ENCODE data around the gene TKTL1. TPM values are rescaled to one million over a fixed set of nuclear protein-coding genes. Genes with fewer than 3 reads are reported as not detected.
"Not testable (repeated sequence)": the region's sequence is repeated elsewhere in the genome, so short reads cannot be mapped to it uniquely, and the experiment has no call there.

Gene TKTL1
- total RNA-seq, 1 donor from 2014 or later: 0.20 TPM

- TF ChIP-seq CTCF (IDR thresholded peaks at IDR 0.05; ENCODE audit: unreplicated experiment): no peak
- H3K4me1 Mint-ChIP-seq: no peaks in the 10 kb centered on the region
- peaks cover 7% of the 10 kb centered on the region for H3K9me3 Mint-ChIP-seq
- H3K4me3 Mint-ChIP-seq: no peak within 1 kb of the TSS
- no peaks in the 10 kb centered on the region for H3K27me3 Mint-ChIP-seq (ENCODE audit: low read depth)
- no peak within 1 kb of the TSS for H3K27ac Mint-ChIP-seq
- no peaks in the 10 kb centered on the region for H3K36me3 Mint-ChIP-seq
- DNase-seq (ENCODE audit: low spot score in 2 of 2, unreplicated experiment in 2 of 2): no peak
These were observed 612 bp upstream of the TKTL1 start, which contains the start of gene TEX28 for GRCh38 chrX:154294791-154295574. TSS of gene TEX28 (minus strand) at chrX:154295124. CDS start at chrX:154292117, 3,007 bp downstream.

GRCh38 chrX:154296731-154297130 lies 1.1 kb downstream of the TKTL1 start:
- Mint-ChIP-seq H3K9me3 (peaks cover 11% of the 10 kb centered on the region), H3K27ac (no peak overlapping the region)

GRCh38 chrX:154298312-154298711 lies 2.7 kb downstream of the TKTL1 start:
- Mint-ChIP-seq H3K27ac (no peak overlapping the region), H3K4me1 (no peaks in the 10 kb centered on the region), H3K4me3 (no peak overlapping the region), H3K9me3 (peaks cover 16% of the 10 kb centered on the region), H3K27me3 (ENCODE audit: low read depth) (no peaks in the 10 kb centered on the region), H3K36me3 (no peaks in the 10 kb centered on the region)
- no peak for DNase-seq (ENCODE audit: low spot score in 2 of 2, unreplicated experiment in 2 of 2)
- no peak for TF ChIP-seq CTCF (IDR thresholded peaks at IDR 0.05; ENCODE audit: unreplicated experiment)

More at GRCh38 chrX:154296731-154297130, 1.1 kb downstream of the TKTL1 start:
- TF ChIP-seq CTCF (IDR thresholded peaks at IDR 0.05; ENCODE audit: unreplicated experiment): no peak
- H3K27me3 Mint-ChIP-seq (ENCODE audit: low read depth): no peaks in the 10 kb centered on the region
- DNase-seq (ENCODE audit: low spot score in 2 of 2, unreplicated experiment in 2 of 2): no peak
- no peaks in the 10 kb centered on the region for H3K36me3 Mint-ChIP-seq
- no peaks in the 10 kb centered on the region for H3K4me1 Mint-ChIP-seq
- no peak overlapping the region for H3K4me3 Mint-ChIP-seq

- H3K27me3 Mint-ChIP-seq (ENCODE audit: low read depth): no peaks in the 10 kb centered on the region
- H3K27ac Mint-ChIP-seq: no peak overlapping the region
- no peak overlapping the region for H3K4me3 Mint-ChIP-seq
- H3K36me3 Mint-ChIP-seq: no peaks in the 10 kb centered on the region
- peaks cover 21% of the 10 kb centered on the region for H3K9me3 Mint-ChIP-seq
- peaks cover 5% of the 10 kb centered on the region for H3K4me1 Mint-ChIP-seq
- DNase-seq (ENCODE audit: low spot score in 2 of 2, unreplicated experiment in 2 of 2): no peak
- TF ChIP-seq CTCF (IDR thresholded peaks at IDR 0.05; ENCODE audit: unreplicated experiment): no peak
These were observed 5.2 kb downstream of the TKTL1 start for GRCh38 chrX:154300816-154301215.

- not testable (repeated sequence) for DNase-seq (ENCODE audit: low spot score in 2 of 2, unreplicated experiment in 2 of 2); H3K4me1 Mint-ChIP-seq; H3K4me3 Mint-ChIP-seq; H3K27ac Mint-ChIP-seq; H3K27me3 Mint-ChIP-seq (ENCODE audit: low read depth); H3K36me3 Mint-ChIP-seq
- H3K9me3 Mint-ChIP-seq: peaks cover 23% of the 10 kb centered on the region
These were observed 7.4 kb downstream of the TKTL1 start for GRCh38 chrX:154302998-154303397.

- no peak for DNase-seq (ENCODE audit: low spot score in 2 of 2, unreplicated experiment in 2 of 2)
- H3K27ac Mint-ChIP-seq: no peak overlapping the region
- no peaks in the 10 kb centered on the region for H3K27me3 Mint-ChIP-seq (ENCODE audit: low read depth)
- peaks cover 5% of the 10 kb centered on the region for H3K4me1 Mint-ChIP-seq
- no peak overlapping the region for H3K4me3 Mint-ChIP-seq
- H3K9me3 Mint-ChIP-seq: peaks cover 25% of the 10 kb centered on the region
- TF ChIP-seq CTCF (IDR thresholded peaks at IDR 0.05; ENCODE audit: unreplicated experiment): no peak
- H3K36me3 Mint-ChIP-seq: no peaks in the 10 kb centered on the region
These were observed 7.9 kb downstream of the TKTL1 start for GRCh38 chrX:154303476-154303875.
